Suprapubic skin (tissue), 4 donors: ENCODE measurements around the gene SSBP1. TPM values are rescaled to one million over a fixed set of nuclear protein-coding genes. Genes with fewer than 3 reads are reported as not detected.
A peak's percentile ranks its signal among the peaks of the same experiment; 100 is the strongest.

Experiments used
- DNase-seq, 2 donors: peaks; one replicate each; pipeline ENCODE4 v3.0.0-alpha.2; 2019; ENCODE audit warnings: low spot score in 2 of 2
- H3K27ac ChIP-seq: fragments of 200-600 bp; sonication (generic); one replicate; pipeline ENCODE4 v1.5.1; 2019
- H3K27me3 ChIP-seq: fragments of 200-600 bp; sonication (generic); one replicate; pipeline ENCODE4 v1.5.1; 2019
- H3K36me3 ChIP-seq: fragments of 200-600 bp; sonication (generic); one replicate; pipeline ENCODE4 v1.5.1; 2019
- H3K4me1 ChIP-seq: fragments of 200-600 bp; sonication (generic); one replicate; pipeline ENCODE4 v1.5.1; 2019
- H3K4me3 ChIP-seq: fragments of 200-600 bp; sonication (generic); one replicate; pipeline ENCODE4 v1.5.1; 2019; ENCODE audit warnings: mild to moderate bottlenecking
- H3K9me3 ChIP-seq: fragments of 200-600 bp; sonication (generic); one replicate; pipeline ENCODE4 v1.5.1; 2019
- CTCF ChIP-seq, 2 donors: fragments of 200-600 bp in 1 of 2; fragments of 450-650 bp in 1 of 2; sonication (generic) in 1 of 2; IDR thresholded peaks; one replicate each; pipeline ENCODE4 v1.5.1; 2016 to 2019; ENCODE audit warnings: antibody characterized with exemption in 2 of 2, mild to moderate bottlenecking in 1 of 2, moderate library complexity in 1 of 2
- EP300 ChIP-seq: sonication (generic); formaldehyde crosslinking; IDR thresholded peaks from one replicate; pipeline ENCODE4 v1.6.1; 2017; ENCODE audit warnings: antibody characterized with exemption
- POLR2A ChIP-seq, 2 donors: fragments of 450-650 bp; IDR thresholded peaks; one replicate each; pipeline ENCODE4 v1.6.1; 2017; ENCODE audit warnings: antibody characterized with exemption in 2 of 2, mild to moderate bottlenecking in 2 of 2, moderate library complexity in 2 of 2
- POLR2AphosphoS5 ChIP-seq, 3 donors: sonication (generic); formaldehyde crosslinking; IDR thresholded peaks; one replicate each; pipeline ENCODE4 v1.6.1; 2017; ENCODE audit warnings: antibody characterized with exemption in 3 of 3
- WGBS: methylation state at CpG from one replicate; pipeline ENCODE4 v1.1.5; 2018; 5-methylcytosine and 5-hydroxymethylcytosine counted together
- total RNA-seq, 4 donors: library from RNA; depleted of rRNA; stranded (reverse); fragments of >200 nt; gene quantifications; one replicate each; pipeline ENCODE4 v1.1.0, GENCODE V29; 2016

Gene SSBP1
- total RNA-seq, 4 donors from 2014 or later, result 71.8 to 105 (median 92.8) TPM

- TF ChIP-seq CTCF (IDR thresholded peaks at IDR 0.05) (no peak), POLR2A (IDR thresholded peaks at IDR 0.05) (no peak), POLR2AphosphoS5 (IDR thresholded peaks at IDR 0.05) (no peak), EP300 (no peak)
- Histone ChIP-seq H3K4me3 (peak overlapping the region; percentile 83), H3K36me3 (peaks cover 14% of the 10 kb centered on the region), H3K27me3 (no peaks in the 10 kb centered on the region), H3K27ac (peak overlapping the region; percentile 89), H3K4me1 (peaks cover 32% of the 10 kb centered on the region), H3K9me3 (no peaks in the 10 kb centered on the region)
- 56% methylated on average over 11 of the region's 11 CpGs for WGBS
- no peak for DNase-seq
These were observed 881 bp upstream of the SSBP1 start for GRCh38 chr7:141737118-141737835.

- DNase-seq, result no peak
- Histone ChIP-seq H3K27me3 (no peaks in the 10 kb centered on the region), H3K4me1 (peaks cover 32% of the 10 kb centered on the region), H3K36me3 (peaks cover 27% of the 10 kb centered on the region), H3K9me3 (no peaks in the 10 kb centered on the region), H3K27ac (peak overlapping the region; percentile 89), H3K4me3 (peak overlapping the region; percentile 83)
- WGBS, result 2% methylated on average over 6 of the region's 6 CpGs
- TF ChIP-seq EP300 (no peak), POLR2AphosphoS5 (IDR thresholded peaks at IDR 0.05) (no peak), POLR2A (IDR thresholded peaks at IDR 0.05) (no peak), CTCF (IDR thresholded peaks at IDR 0.05) (no peak)
These were observed 445 bp downstream of the SSBP1 start for GRCh38 chr7:141738592-141739013.

- 66% methylated on average over 3 of the region's 3 CpGs for WGBS
- H3K27me3 ChIP-seq, result no peaks in the 10 kb centered on the region
- H3K4me1 ChIP-seq, result peaks cover 32% of the 10 kb centered on the region
- H3K36me3 ChIP-seq, result peaks cover 34% of the 10 kb centered on the region
- TF ChIP-seq EP300, result no peak
- no peak for TF ChIP-seq CTCF (IDR thresholded peaks at IDR 0.05)
- no peak for TF ChIP-seq POLR2A (IDR thresholded peaks at IDR 0.05)
- no peak for TF ChIP-seq POLR2AphosphoS5 (IDR thresholded peaks at IDR 0.05)
- no peak for DNase-seq
- peak overlapping the region; percentile 83 for H3K4me3 ChIP-seq
- no peak overlapping the region for H3K27ac ChIP-seq
- H3K9me3 ChIP-seq, result no peaks in the 10 kb centered on the region
These were observed 1.1 kb downstream of the SSBP1 start for GRCh38 chr7:141739250-141739649.

GRCh38 chr7:141742229-141742628 is 4.1 kb downstream of the SSBP1 start:
- Histone ChIP-seq H3K9me3 (no peaks in the 10 kb centered on the region), H3K36me3 (peaks cover 62% of the 10 kb centered on the region), H3K27me3 (no peaks in the 10 kb centered on the region), H3K4me1 (peaks cover 29% of the 10 kb centered on the region), H3K4me3 (no peak overlapping the region), H3K27ac (no peak overlapping the region)
- TF ChIP-seq CTCF (IDR thresholded peaks at IDR 0.05), result no peak
- TF ChIP-seq POLR2A (IDR thresholded peaks at IDR 0.05), result no peak
- no peak for TF ChIP-seq EP300
- no peak for TF ChIP-seq POLR2AphosphoS5 (IDR thresholded peaks at IDR 0.05)
- DNase-seq, result no peak
- 97% methylated on average over 1 of the region's 1 CpG for WGBS

GRCh38 chr7:141744131-141744530 is 6.0 kb downstream of the SSBP1 start:
- no peak overlapping the region for H3K4me3 ChIP-seq
- no peak for DNase-seq
- H3K36me3 ChIP-seq, result peaks cover 81% of the 10 kb centered on the region
- peaks cover 17% of the 10 kb centered on the region for H3K4me1 ChIP-seq
- WGBS, result 79% methylated on average over 2 of the region's 2 CpGs
- no peak overlapping the region for H3K27ac ChIP-seq
- TF ChIP-seq POLR2A (IDR thresholded peaks at IDR 0.05), result no peak
- no peak for TF ChIP-seq EP300
- H3K9me3 ChIP-seq, result no peaks in the 10 kb centered on the region
- H3K27me3 ChIP-seq, result no peaks in the 10 kb centered on the region
